ENCODE data around the gene UBE2R2. TPM values are rescaled to one million over a fixed set of nuclear protein-coding genes. Genes with fewer than 3 reads are reported as not detected.
"Not testable (repeated sequence)": the region's sequence is repeated elsewhere in the genome, so short reads cannot be mapped to it uniquely, and the experiment has no call there.

The UBE2R2 gene
- total and polyA plus RNA-seq, 2 of the 4 experiments (the other 2 are of a cell fraction), result 12.7 to 24.8 TPM

- H3K4me3 ChIP-seq (ENCODE audit: insufficient read depth, low read depth, low read length); H2AFZ ChIP-seq (replicated peaks; ENCODE audit: low read length, poor library complexity); H3K9me3 ChIP-seq (ENCODE audit: control insufficient read depth, insufficient read depth, low read length); H3K23ac ChIP-seq (ENCODE audit: low read depth, low read length); H3K36me3 ChIP-seq (ENCODE audit: control insufficient read depth, insufficient read depth, low read length); H4K5ac ChIP-seq (ENCODE audit: low read depth, low read length); H4K8ac ChIP-seq (ENCODE audit: low read depth in 2 of 2, low read length in 2 of 2); H2BK15ac ChIP-seq (ENCODE audit: low read depth, low read length); H2BK5ac ChIP-seq (ENCODE audit: low read depth, low read length, poor library complexity, severe bottlenecking); H3K4me1 ChIP-seq (ENCODE audit: control insufficient read depth, insufficient read depth, low read length); ATAC-seq (ENCODE audit: low read depth); H2BK20ac ChIP-seq (ENCODE audit: low read depth, low read length); H3K9me1 ChIP-seq (ENCODE audit: insufficient read depth, low read length); H4K91ac ChIP-seq (ENCODE audit: insufficient read depth, low read depth, low read length); DNase-seq; POLR2A ChIA-PET (ENCODE audit: unreplicated experiment); H3K9ac ChIP-seq (ENCODE audit: low read depth, low read length); H3K56ac ChIP-seq (ENCODE audit: extremely low read depth, insufficient read depth, low read length); H4K20me1 ChIP-seq (ENCODE audit: insufficient read depth, low read length); H3K14ac ChIP-seq (replicated peaks; ENCODE audit: low read depth, low read length); dilution Hi-C loops (cut with HindIII; ENCODE audit: low sequenced_read_pairs, unreplicated experiment); H3K4me2 ChIP-seq (ENCODE audit: low read depth, low read length); CTCF ChIA-PET; H2BK120ac ChIP-seq (ENCODE audit: low read depth, low read length); H3K79me1 ChIP-seq (ENCODE audit: low read depth in 1 of 2, low read length in 2 of 2); intact Hi-C loops (cut with micrococcal nuclease); H3K27me3 ChIP-seq (ENCODE audit: control insufficient read depth, insufficient read depth, low read length); H3K27ac ChIP-seq (ENCODE audit: insufficient read depth, low read length); BruUV-seq (replicated peaks); H3K18ac ChIP-seq (ENCODE audit: low read depth, low read length); in situ Hi-C loops (cut with MboI; ENCODE audit: low sequenced_read_pairs); H2AK9ac ChIP-seq (replicated peaks; ENCODE audit: low read depth, low read length, poor library complexity); H3K4ac ChIP-seq (ENCODE audit: low read depth, low read length); H2AK5ac ChIP-seq (ENCODE audit: low read depth, low read length): not testable (repeated sequence)
- 100% methylated on average over 1 of the region's 3 CpGs; no CpG with 5 or more reads in 1 of the 2 experiments for WGBS, 2 experiments (ENCODE audit: extremely low coverage in 2 of 2, insufficient read length in 1 of 2)
Measured at GRCh38 chr9:33804196-33804595, 12.8 kb upstream of the UBE2R2 start.

GRCh38 chr9:33807156-33807555, 9.8 kb upstream of the UBE2R2 start:
- H3K4me2 ChIP-seq (ENCODE audit: low read depth, low read length); H2AFZ ChIP-seq (replicated peaks; ENCODE audit: low read length, poor library complexity); H2AK5ac ChIP-seq (ENCODE audit: low read depth, low read length); H3K36me3 ChIP-seq (ENCODE audit: control insufficient read depth, insufficient read depth, low read length); H3K27me3 ChIP-seq (ENCODE audit: control insufficient read depth, insufficient read depth, low read length); H3K23ac ChIP-seq (ENCODE audit: low read depth, low read length); H3K79me1 ChIP-seq (ENCODE audit: low read depth in 1 of 2, low read length in 2 of 2); H2BK20ac ChIP-seq (ENCODE audit: low read depth, low read length); H3K14ac ChIP-seq (replicated peaks; ENCODE audit: low read depth, low read length); H3K9ac ChIP-seq (ENCODE audit: low read depth, low read length); H2AK9ac ChIP-seq (replicated peaks; ENCODE audit: low read depth, low read length, poor library complexity); intact Hi-C loops (cut with micrococcal nuclease); H2BK15ac ChIP-seq (ENCODE audit: low read depth, low read length); H2BK120ac ChIP-seq (ENCODE audit: low read depth, low read length); H4K5ac ChIP-seq (ENCODE audit: low read depth, low read length); H3K4me1 ChIP-seq (ENCODE audit: control insufficient read depth, insufficient read depth, low read length); dilution Hi-C loops (cut with HindIII; ENCODE audit: low sequenced_read_pairs, unreplicated experiment); CTCF ChIA-PET; H4K8ac ChIP-seq (ENCODE audit: low read depth in 2 of 2, low read length in 2 of 2); H3K56ac ChIP-seq (ENCODE audit: extremely low read depth, insufficient read depth, low read length); H3K9me3 ChIP-seq (ENCODE audit: control insufficient read depth, insufficient read depth, low read length); H3K9me1 ChIP-seq (ENCODE audit: insufficient read depth, low read length); H2BK5ac ChIP-seq (ENCODE audit: low read depth, low read length, poor library complexity, severe bottlenecking); H4K20me1 ChIP-seq (ENCODE audit: insufficient read depth, low read length); BruUV-seq (replicated peaks); DNase-seq; H3K27ac ChIP-seq (ENCODE audit: insufficient read depth, low read length); H3K4me3 ChIP-seq (ENCODE audit: insufficient read depth, low read depth, low read length); H3K4ac ChIP-seq (ENCODE audit: low read depth, low read length); in situ Hi-C loops (cut with MboI; ENCODE audit: low sequenced_read_pairs): not testable (repeated sequence)
- POLR2A ChIA-PET (ENCODE audit: unreplicated experiment), result interaction anchor here (0.8 kb wide), 1 partner anchor 74 kb away, joined by 3 read pairs; no protein-coding TSS in a partner anchor
- peak; percentile 67 for ATAC-seq (ENCODE audit: low read depth)
- H3K18ac ChIP-seq (ENCODE audit: low read depth, low read length), result peak overlapping the region; percentile 27; the same call in 1 of the 2 replicates
- peak overlapping the region; percentile 14; the same call in 1 of the 2 replicates for H4K91ac ChIP-seq (ENCODE audit: insufficient read depth, low read depth, low read length)
- no CpG with 5 or more reads among the region's 2 CpGs for WGBS, 2 experiments (ENCODE audit: extremely low coverage in 2 of 2, insufficient read length in 1 of 2)
